ENCODE measurements around the gene GRHPR. TPM values are rescaled to one million over a fixed set of nuclear protein-coding genes. Genes with fewer than 3 reads are reported as not detected.

The GRHPR gene
- polyA plus RNA-seq, 1 donor from 2014 or later: 128 TPM

GRCh38 chr9:37441776-37442370, 19.4 kb downstream of the GRHPR start (continued):
- no peak for TF ChIP-seq REST (IDR thresholded peaks at IDR 0.05; ENCODE audit: borderline replicate concordance)

GRCh38 chr9:37442556-37442955, 20.1 kb downstream of the GRHPR start:
- H3K9ac ChIP-seq (ENCODE audit: low read length): no peak overlapping the region
- peaks cover 4% of the 10 kb centered on the region for H3K79me2 ChIP-seq (replicated peaks; ENCODE audit: insufficient read depth, low read length)
- H3K27me3 ChIP-seq (ENCODE audit: insufficient read depth, low read depth, low read length): no peaks in the 10 kb centered on the region
- H3K4me2 ChIP-seq (ENCODE audit: low read length): no peak overlapping the region
- H3K9me2 ChIP-seq (ENCODE audit: insufficient read depth, low read length): no peaks in the 10 kb centered on the region
- peaks cover 3% of the 10 kb centered on the region for H3K36me3 ChIP-seq (ENCODE audit: insufficient read depth, low read length)
- no peak overlapping the region for H3K27ac ChIP-seq (ENCODE audit: low read length)
- H3K9me3 ChIP-seq (ENCODE audit: low read length): no peaks in the 10 kb centered on the region
- H3F3A ChIP-seq (ENCODE audit: insufficient read depth, low read length, poor library complexity, severe bottlenecking): no peaks in the 10 kb centered on the region
- no peak overlapping the region for H3K4me3 ChIP-seq (ENCODE audit: low read length)
- no peaks in the 10 kb centered on the region for H4K20me1 ChIP-seq (ENCODE audit: insufficient read depth)
- TF ChIP-seq MXI1 (conservative IDR thresholded peaks at IDR 0.05; ENCODE audit: poor library complexity, severe bottlenecking): no peak
- H2AFZ ChIP-seq (ENCODE audit: low read depth, low read length): no peak overlapping the region

- Histone ChIP-seq H3K79me2 (replicated peaks; ENCODE audit: insufficient read depth, low read length) (peaks cover 9% of the 10 kb centered on the region), H3K9me3 (ENCODE audit: low read length) (no peaks in the 10 kb centered on the region), H3K4me3 (ENCODE audit: low read length) (no peak overlapping the region), H2AFZ (ENCODE audit: low read depth, low read length) (no peak overlapping the region), H3K9me2 (ENCODE audit: insufficient read depth, low read length) (no peaks in the 10 kb centered on the region), H3K4me2 (ENCODE audit: low read length) (no peak overlapping the region), H4K20me1 (ENCODE audit: insufficient read depth) (no peaks in the 10 kb centered on the region), H3F3A (ENCODE audit: insufficient read depth, low read length, poor library complexity, severe bottlenecking) (no peaks in the 10 kb centered on the region), H3K9ac (ENCODE audit: low read length) (no peak overlapping the region), H3K27ac (ENCODE audit: low read length) (no peak overlapping the region), H3K36me3 (ENCODE audit: insufficient read depth, low read length) (no peaks in the 10 kb centered on the region), H3K27me3 (ENCODE audit: insufficient read depth, low read depth, low read length) (no peaks in the 10 kb centered on the region)
- TF ChIP-seq POLR2AphosphoS5 (IDR thresholded peaks at IDR 0.05) (no peak), CTCF (IDR thresholded peaks at IDR 0.05; ENCODE audit: poor library complexity, severe bottlenecking) (no peak), EP300 (conservative IDR thresholded peaks at IDR 0.05; ENCODE audit: poor library complexity, severe bottlenecking) (no peak), REST (IDR thresholded peaks at IDR 0.05; ENCODE audit: borderline replicate concordance) (no peak), TAF1 (IDR thresholded peaks at IDR 0.05; ENCODE audit: low read depth) (no peak), EZH2 (IDR thresholded peaks at IDR 0.05; ENCODE audit: borderline replicate concordance, insufficient read depth, low read length, poor library complexity, severe bottlenecking) (no peak), MXI1 (conservative IDR thresholded peaks at IDR 0.05; ENCODE audit: poor library complexity, severe bottlenecking) (no peak), SMC3 (conservative IDR thresholded peaks at IDR 0.05; ENCODE audit: poor library complexity) (no peak)
Measured at GRCh38 chr9:37443566-37443965, 21.1 kb downstream of the GRHPR start.
